GM21423 (cell line): Measurements from ENCODE around the gene IFI27.

Source experiments
- ATAC-seq: cut with Tn5 transposase; IDR thresholded peaks from one replicate; pipeline ENCODE4 v1.9.1; 2021; ENCODE audit warnings: mild to moderate bottlenecking, moderate library complexity; ENCODE audit not compliant: unreplicated experiment

Gene IFI27

GRCh38 chr14:94124582-94125377 is 14.2 kb downstream of the IFI27 start:
- no peak for ATAC-seq

- no peak for ATAC-seq
Measured at GRCh38 chr14:94125659-94126418, 15.3 kb downstream of the IFI27 start.

DNA sequence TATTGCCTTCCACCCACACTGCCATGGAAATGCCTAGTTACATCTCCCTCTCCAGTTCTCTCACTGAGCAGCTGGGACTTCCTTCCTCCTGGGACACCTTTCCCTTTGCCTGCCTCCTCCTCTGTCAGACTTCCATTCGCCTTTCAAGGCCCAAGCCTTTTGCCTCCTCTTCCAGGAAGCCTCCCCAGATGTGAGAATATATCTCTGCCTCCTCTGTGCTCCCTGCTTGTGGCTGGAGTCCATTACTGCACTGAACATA is 15.8 kb downstream of the IFI27 start:
- ATAC-seq, result no peak

DNA sequence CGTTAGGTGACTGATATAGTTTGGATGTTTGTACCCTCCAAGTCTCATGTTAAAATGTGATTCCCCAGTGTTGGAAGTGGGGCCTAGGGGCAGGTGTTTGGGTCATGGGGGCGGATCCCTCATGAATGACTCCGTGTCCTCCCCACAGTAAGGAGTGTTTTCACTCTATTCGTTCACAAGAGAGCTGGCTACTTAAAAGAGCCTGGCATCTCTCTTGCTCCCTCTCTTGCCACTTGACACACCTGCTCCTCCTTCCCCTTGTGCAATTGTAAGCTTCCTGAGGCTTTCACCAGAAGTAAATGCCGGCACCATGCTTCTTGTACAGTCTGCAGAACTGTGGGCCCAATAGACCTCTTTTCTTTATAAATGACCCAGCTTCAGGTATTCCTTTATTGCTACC is 16.3 kb downstream of the IFI27 start:
- no peak for ATAC-seq

GRCh38 chr14:94127330-94127729 is 16.8 kb downstream of the IFI27 start:
- ATAC-seq, result no peak

GRCh38 chr14:94128216-94128839 is 17.8 kb downstream of the IFI27 start:
- no peak for ATAC-seq

DNA sequence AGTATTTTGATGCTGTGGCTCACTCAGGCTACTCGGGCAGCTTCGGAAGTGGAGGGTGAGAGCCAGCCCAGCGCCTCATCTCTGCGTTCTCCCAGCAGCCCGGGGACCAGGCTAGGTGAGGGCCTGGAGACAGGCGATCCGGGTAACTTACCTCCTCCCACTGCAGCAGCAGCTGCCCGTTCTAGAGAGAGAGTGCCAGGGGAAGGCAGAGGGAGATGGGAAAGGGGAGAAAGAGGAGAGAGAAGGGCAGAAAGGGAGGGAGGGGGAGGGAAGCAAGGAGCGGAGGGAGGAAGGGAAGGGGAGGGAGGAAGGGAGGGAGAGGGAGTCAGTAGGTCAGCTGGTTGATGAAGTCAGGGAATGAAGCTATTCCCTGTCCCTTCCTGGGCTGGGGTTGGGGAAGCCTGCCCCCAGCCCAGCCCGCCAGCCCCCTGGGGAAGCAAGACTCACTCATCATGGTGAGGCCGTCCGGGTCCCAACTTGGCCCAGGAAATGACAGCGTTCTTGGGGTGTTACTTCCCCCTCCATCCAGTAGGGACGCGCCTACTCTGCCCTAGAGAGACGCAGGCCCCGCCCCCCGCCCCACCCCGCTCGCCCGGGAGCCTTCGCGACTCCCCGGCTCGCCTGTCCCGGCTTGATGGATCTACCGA is 18.7 kb downstream of the IFI27 start, which contains the start of gene IFI27L2:
Gene IFI27L2 (minus strand): TSS at position 494 of the 647 bp plus-strand sequence. CDS start 40 bp downstream, at position 454.
- ATAC-seq, result peak; percentile 97

GRCh38 chr14:94129758-94130414 is 19.4 kb downstream of the IFI27 start:
- ATAC-seq, result no peak

DNA sequence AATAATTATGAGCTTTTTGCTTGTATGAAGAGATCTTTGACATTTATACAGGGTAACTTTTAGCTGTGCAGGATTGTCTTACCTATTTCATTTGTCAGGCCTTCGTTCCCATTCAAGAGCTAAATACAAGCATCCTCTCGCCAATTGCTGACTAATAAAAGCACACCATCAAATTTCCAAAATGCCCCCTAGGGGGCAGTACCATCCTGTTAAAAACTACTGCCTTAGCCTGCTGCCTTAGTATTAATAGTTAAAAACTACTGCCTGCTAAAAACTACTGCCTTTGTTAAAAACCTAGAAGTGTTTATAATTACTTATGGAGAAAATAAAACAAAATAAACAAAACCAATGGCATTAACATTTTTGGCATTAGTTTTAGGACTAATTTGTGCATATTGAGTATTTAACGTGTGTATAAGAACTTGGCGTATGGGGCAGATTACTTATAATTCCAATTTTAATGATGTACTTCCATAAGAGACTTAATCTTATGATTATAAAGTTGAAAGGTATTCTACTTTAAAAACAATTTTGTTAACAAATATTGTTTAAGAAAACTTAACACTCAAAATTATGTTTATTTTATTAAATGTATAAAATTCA is 21.9 kb downstream of the IFI27 start:
- ATAC-seq, result no peak

DNA sequence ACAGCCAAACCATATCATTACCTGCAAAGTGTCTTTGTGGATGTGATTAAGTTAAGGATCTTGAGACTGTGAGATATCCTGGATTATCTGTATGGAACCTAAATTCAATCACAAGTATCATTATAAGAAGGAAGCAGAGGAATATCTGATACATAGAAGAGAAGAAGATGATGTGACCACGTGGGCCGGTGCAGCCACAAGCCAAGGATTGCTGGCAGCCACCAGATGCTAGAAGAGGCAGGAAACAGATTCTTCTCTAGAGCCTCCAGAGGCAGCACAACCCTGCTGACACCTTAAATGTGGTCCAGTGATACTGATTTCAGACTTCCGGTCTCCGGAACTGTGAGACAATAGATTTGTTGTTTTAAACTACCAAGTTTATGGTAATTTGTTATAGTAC is 24.9 kb downstream of the IFI27 start:
- ATAC-seq, result no peak

DNA sequence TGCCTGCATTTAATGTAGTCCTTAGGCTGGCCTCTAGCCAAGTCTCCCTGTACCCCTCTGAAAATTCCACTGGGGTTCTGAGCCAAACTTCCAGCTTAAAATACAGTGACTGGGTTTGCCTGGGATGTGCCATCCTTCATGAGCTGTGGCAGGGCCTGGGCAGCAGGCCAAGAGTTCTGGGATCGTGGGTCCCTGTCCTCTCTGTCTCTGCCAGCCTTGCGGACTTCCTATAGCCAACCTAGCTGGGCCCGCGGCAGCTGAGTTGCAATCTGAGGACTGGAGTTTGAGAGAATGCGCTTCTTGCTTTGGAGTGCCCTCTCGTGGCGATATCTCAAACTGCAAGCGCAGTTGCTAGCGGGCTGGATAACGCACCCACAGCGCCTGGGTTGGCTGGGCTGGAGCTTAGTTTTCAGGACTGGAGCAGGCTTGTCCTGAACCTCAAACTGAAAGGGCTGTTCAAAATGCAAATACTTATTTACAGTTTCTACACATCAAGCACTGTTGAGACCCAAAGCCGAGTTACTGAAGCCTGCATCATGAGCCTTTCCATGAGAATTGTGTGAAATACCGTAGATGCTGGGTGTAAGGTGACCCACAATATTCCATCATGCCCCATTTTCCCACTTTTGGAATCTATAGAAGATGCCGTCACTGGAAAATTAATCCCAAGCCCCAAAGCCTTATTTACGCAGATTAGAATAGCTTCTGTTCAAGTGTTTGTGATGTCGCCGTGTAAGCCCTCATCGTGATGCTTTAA is 26.2 kb downstream of the IFI27 start:
- ATAC-seq, result peak; percentile 67

- ATAC-seq, result no peak
Measured at GRCh38 chr14:94138251-94138650, 27.7 kb downstream of the IFI27 start.

DNA sequence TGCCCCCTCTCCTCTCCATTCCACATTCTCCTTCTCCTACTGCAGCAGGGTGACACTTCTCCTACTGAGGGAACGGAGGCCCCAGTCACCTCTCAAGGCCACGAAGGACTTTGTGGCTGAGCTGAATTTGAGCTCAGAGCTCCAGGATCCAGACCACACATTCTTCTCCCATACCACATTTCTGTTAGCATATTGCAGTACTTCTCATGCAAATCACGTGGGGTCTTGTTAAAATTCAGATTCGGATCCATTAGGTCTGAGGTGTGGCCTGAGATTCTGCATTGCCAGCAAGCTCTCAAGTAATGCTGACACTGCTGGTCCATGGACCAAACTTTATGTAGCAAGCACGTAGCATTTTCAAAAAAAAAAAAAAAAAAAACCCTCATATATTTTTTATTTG is 28.5 kb downstream of the IFI27 start:
- ATAC-seq, result no peak

DNA sequence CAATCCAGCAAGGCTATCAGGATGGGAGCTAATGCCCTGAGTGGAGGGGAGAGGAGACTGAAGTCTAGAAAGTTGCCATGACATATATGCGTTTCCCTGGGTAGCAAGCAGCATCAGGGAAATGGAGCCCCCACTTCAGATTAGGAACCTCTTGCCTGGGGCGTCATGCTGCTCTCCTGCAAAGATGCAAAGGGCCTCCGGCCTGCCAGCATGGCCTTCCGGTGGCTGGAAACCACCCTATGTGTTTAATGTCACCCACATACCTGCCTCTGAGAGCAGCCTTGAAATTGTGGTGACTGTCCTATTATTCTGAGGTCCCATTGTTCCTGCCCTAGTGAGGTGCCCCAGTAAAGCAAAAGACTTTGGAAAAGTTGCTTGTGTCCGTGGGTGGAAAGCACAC is 28.9 kb downstream of the IFI27 start:
- ATAC-seq, result no peak

DNA sequence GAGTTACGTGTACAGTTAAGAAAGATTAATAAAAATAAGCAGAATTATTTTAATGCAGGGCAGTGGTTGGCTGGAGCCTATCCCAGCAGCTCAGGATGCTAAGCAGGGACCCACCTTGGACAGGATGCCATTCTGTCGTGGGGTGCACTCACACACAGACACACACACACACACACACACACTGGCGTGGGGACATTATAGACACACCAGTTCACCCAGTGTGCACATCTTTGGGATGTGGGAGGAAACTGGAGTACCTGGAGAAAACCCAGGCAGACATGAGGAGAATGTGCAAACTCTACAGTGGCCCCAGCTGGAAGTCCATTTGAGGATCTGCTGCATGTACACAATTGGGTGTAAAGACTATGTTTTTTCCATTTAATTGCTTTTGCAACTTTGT is 31.7 kb downstream of the IFI27 start:
- ATAC-seq, result no peak

DNA sequence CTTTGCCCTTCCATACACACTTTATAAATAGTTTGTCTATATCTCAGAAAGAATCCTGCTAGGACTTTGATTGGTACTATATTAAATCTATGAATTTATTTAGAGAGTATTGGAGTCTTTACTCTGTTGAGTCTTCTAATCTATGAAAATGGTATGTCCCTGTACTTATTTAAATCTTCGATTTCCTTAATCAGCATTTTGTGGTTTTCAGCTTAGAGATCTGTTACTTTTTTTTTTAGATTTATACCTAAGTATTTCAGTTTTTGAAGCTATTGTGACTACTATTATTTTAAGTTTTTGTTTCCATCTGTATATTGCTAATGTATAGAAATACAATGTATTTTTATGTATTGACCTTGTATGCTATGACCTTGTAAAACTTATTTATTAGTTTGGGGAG is 32.3 kb downstream of the IFI27 start:
- ATAC-seq, result no peak

- no peak for ATAC-seq
Measured at GRCh38 chr14:94143239-94143638, 32.7 kb downstream of the IFI27 start.

DNA sequence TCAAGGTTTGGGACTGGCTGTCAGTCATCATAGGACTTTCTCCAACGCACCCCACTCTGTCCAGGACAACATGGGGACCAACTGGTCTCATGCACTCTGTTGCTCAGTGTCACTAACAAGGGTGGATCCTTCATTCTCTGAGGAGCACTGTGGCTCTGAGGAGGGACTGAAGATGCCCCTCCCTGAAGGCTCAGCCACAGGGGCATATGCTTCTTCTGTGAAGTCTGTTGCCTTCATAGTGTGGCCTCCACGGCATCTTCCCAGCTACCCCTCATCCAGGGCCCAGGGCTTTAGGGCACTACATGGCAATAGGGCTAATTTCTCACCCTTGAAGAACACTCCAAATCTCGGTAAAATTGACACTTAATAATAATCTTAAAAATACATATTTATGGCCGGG is 33.2 kb downstream of the IFI27 start:
- ATAC-seq, result no peak

DNA sequence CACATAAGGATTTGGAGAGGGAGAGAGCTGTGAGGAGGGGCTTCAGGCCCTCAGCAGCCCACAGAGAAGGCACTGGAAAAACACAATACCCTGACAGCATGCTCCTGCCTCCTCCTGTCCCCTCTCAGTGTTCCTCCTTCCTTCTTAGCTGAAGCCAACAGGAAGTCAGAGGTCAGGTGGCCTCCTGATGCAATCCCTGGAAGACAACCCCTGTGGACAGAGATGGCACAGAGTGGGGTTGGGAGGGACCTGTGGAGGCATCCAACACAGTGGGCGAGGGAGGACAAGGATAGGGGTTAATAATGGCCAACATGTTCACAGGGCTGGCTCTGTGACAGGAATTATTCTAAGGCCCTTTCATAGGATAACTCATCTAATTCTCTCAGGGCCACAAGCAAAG is 34.2 kb downstream of the IFI27 start:
- no peak for ATAC-seq
